OCI-LY3 (cell line): ENCODE results near the gene PARN.

Source experiments
- H2AFZ ChIP-seq: fragments of 200-600, 300-600 bp; shearing (Covaris generic); 2 replicates; pipeline ENCODE4 v1.6.0; 2014; ENCODE audit warnings: antibody characterized with exemption, low read depth, low read length
- H3K27ac ChIP-seq: fragments of 200-600, 300-600 bp; sonication (generic); 2 replicates; pipeline ENCODE4 v1.5.1; 2014; ENCODE audit warnings: mild to moderate bottlenecking, low read length, moderate library complexity, mixed read lengths
- H3K27me3 ChIP-seq: fragments of 200-600, 300-600 bp; sonication (generic); 2 replicates; pipeline ENCODE4 v1.6.1; 2014; ENCODE audit warnings: low read depth, low read length, mixed read lengths
- H3K36me3 ChIP-seq: fragments of 200-600, 300-600 bp; sonication (generic); replicated peaks from 2 replicates; pipeline ENCODE3; 2014; ENCODE audit warnings: low read depth, low read length, mixed read lengths
- H3K4me1 ChIP-seq: fragments of 300-600, 200-600 bp; sonication (generic); 2 replicates; pipeline ENCODE4 v1.6.1; 2014; ENCODE audit warnings: low read length, mixed read lengths
- H3K4me2 ChIP-seq: fragments of 200-600, 300-600 bp; sonication (generic); 2 replicates; pipeline ENCODE4 v1.6.1; 2014; ENCODE audit warnings: low read length, mixed read lengths
- H3K4me3 ChIP-seq: fragments of 300-600, 200-600 bp; sonication (generic); 2 replicates; pipeline ENCODE4 v1.5.1; 2014; ENCODE audit warnings: antibody characterized with exemption, mild to moderate bottlenecking, low read length, moderate library complexity
- H3K79me2 ChIP-seq: fragments of 300-600, 200-600 bp; shearing (Covaris generic); 2 replicates; pipeline ENCODE4 v1.6.1; 2014; ENCODE audit warnings: mild to moderate bottlenecking, low read length, mixed read lengths
- H3K9ac ChIP-seq: fragments of 300-600, 200-600 bp; shearing (Covaris generic); 2 replicates; pipeline ENCODE4 v1.6.0; 2014; ENCODE audit warnings: mild to moderate bottlenecking, low read length, moderate library complexity
- H3K9me3 ChIP-seq: fragments of 200-600, 300-600 bp; shearing (Covaris generic); 2 replicates; pipeline ENCODE4 v1.6.1; 2014; ENCODE audit warnings: low read length, mixed read lengths; ENCODE audit not compliant: insufficient read depth
- H4K20me1 ChIP-seq: fragments of 200-600, 300-600 bp; sonication (generic); 2 replicates; pipeline ENCODE4 v1.6.1; 2016; ENCODE audit warnings: low read length, mixed read lengths; ENCODE audit not compliant: insufficient read depth
- EZH2phosphoT487 ChIP-seq: fragments of 200-600 bp; shearing (Covaris generic); IDR thresholded peaks from 2 replicates; pipeline ENCODE4 v1.6.1; 2018; ENCODE audit warnings: antibody characterized with exemption, mixed run types, low read depth
- TF ChIP-seq, protein P1 (sequence below): fragments of 200-600, 300-600 bp; sonication (generic); IDR thresholded peaks from 2 replicates; pipeline ENCODE4 v1.5.1; 2014; ENCODE audit warnings: antibody characterized with exemption, low read length, low read depth

PARN gene

DNA sequence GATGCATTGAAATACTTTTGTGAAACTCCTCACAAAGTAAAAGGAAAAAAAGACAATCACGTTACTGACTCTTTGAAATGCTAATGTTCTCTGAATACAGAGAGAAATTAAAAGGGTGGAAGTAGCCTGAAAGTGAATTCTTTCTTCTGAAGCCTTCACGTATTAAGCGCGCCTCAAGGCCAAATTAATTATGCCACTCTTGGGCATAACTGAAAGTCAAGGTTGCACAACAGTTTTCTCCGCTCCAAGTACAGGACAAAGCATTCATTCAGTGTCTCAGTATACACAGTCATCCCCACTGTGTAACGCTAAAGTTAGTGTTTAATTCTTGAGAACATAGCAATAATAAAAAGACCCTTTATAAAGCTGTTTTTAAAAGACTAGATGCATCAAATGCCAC lies 21.5 kb downstream of the PARN start:
- Histone ChIP-seq H3K36me3 (peaks cover 46% of the 10 kb centered on the region), H3K27me3 (no peaks in the 10 kb centered on the region), H3K9ac (peak overlapping the region; percentile 18), H3K4me3 (peak overlapping the region; percentile 58), H3K4me1 (peaks cover 44% of the 10 kb centered on the region), H3K79me2 (peaks cover 4% of the 10 kb centered on the region; the same call in 1 of the 2 replicates), H3K9me3 (no peaks in the 10 kb centered on the region), H2AFZ (no peak overlapping the region), H3K4me2 (peak overlapping the region; percentile 70), H3K27ac (peak overlapping the region; percentile 82), H4K20me1 (peaks cover 6% of the 10 kb centered on the region; the same call in 1 of the 2 replicates)
- TF ChIP-seq EZH2phosphoT487, result no peak
- TF ChIP-seq, protein P1, sequence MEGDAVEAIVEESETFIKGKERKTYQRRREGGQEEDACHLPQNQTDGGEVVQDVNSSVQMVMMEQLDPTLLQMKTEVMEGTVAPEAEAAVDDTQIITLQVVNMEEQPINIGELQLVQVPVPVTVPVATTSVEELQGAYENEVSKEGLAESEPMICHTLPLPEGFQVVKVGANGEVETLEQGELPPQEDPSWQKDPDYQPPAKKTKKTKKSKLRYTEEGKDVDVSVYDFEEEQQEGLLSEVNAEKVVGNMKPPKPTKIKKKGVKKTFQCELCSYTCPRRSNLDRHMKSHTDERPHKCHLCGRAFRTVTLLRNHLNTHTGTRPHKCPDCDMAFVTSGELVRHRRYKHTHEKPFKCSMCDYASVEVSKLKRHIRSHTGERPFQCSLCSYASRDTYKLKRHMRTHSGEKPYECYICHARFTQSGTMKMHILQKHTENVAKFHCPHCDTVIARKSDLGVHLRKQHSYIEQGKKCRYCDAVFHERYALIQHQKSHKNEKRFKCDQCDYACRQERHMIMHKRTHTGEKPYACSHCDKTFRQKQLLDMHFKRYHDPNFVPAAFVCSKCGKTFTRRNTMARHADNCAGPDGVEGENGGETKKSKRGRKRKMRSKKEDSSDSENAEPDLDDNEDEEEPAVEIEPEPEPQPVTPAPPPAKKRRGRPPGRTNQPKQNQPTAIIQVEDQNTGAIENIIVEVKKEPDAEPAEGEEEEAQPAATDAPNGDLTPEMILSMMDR, result no peak

DNA sequence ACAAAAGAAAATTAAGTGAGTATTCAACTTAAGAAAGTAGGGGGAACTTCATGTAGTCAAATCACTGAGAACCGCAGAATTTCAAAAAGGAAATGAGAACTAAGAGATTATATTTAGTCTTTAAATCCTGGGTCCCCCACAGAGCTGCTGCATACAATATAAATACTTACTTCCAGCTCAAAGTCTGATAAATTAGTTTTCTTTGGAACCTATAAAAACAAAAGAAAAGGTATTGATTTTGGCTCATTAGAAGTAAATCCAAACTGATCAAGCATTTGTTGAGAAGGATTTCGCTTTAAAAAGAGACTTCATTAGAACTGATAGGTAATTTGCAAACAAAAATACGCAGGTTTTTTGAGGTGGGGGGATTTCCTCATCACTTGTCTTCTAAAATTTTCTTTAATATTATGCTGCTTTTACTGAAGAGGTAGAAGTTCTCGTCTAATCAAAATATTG lies 21.9 kb downstream of the PARN start:
- TF ChIP-seq, protein P1, result no peak
- TF ChIP-seq EZH2phosphoT487, result no peak
- H3K9me3 ChIP-seq, result no peaks in the 10 kb centered on the region
- peaks cover 6% of the 10 kb centered on the region; the same call in 1 of the 2 replicates for H4K20me1 ChIP-seq
- peaks cover 47% of the 10 kb centered on the region for H3K36me3 ChIP-seq
- H3K9ac ChIP-seq, result peak overlapping the region; percentile 18; the same call in 1 of the 2 replicates
- peak overlapping the region; percentile 58 for H3K4me3 ChIP-seq
- H3K27ac ChIP-seq, result peak overlapping the region; percentile 82
- H3K27me3 ChIP-seq, result no peaks in the 10 kb centered on the region
- H2AFZ ChIP-seq, result no peak overlapping the region
- H3K4me2 ChIP-seq, result peak overlapping the region; percentile 70
- peaks cover 4% of the 10 kb centered on the region; the same call in 1 of the 2 replicates for H3K79me2 ChIP-seq
- peaks cover 44% of the 10 kb centered on the region for H3K4me1 ChIP-seq

DNA sequence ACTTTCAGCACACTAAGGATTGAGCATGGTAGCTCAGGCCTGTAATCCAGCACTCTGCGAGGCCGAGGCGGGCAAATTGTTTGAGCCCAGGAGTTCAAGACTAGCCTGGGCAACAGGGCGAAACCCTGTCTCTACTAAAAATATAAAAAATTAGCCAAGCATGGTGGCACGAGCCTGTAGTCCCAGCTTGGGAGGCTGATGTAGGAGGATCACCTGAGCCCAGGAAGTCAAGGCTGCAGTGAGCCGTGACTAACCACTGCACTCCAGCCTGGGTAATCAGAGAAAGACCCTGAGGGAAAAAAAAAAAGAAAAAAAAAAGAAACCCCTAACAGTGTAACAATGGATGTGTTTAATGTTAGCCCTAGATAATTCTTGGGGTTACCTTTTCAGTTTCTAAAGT lies 24.0 kb downstream of the PARN start:
- H3K27ac ChIP-seq, result no peak overlapping the region
- peaks cover 51% of the 10 kb centered on the region for H3K36me3 ChIP-seq
- no peak overlapping the region for H2AFZ ChIP-seq
- H3K9me3 ChIP-seq, result no peaks in the 10 kb centered on the region
- H4K20me1 ChIP-seq, result peaks cover 6% of the 10 kb centered on the region; the same call in 1 of the 2 replicates
- H3K27me3 ChIP-seq, result no peaks in the 10 kb centered on the region
- TF ChIP-seq EZH2phosphoT487, result no peak
- TF ChIP-seq, protein P1, result no peak
- H3K9ac ChIP-seq, result no peak overlapping the region
- no peak overlapping the region for H3K4me3 ChIP-seq
- H3K4me1 ChIP-seq, result peaks cover 44% of the 10 kb centered on the region
- peak overlapping the region; percentile 12; the same call in 1 of the 2 replicates for H3K4me2 ChIP-seq
- H3K79me2 ChIP-seq, result peaks cover 4% of the 10 kb centered on the region; the same call in 1 of the 2 replicates

DNA sequence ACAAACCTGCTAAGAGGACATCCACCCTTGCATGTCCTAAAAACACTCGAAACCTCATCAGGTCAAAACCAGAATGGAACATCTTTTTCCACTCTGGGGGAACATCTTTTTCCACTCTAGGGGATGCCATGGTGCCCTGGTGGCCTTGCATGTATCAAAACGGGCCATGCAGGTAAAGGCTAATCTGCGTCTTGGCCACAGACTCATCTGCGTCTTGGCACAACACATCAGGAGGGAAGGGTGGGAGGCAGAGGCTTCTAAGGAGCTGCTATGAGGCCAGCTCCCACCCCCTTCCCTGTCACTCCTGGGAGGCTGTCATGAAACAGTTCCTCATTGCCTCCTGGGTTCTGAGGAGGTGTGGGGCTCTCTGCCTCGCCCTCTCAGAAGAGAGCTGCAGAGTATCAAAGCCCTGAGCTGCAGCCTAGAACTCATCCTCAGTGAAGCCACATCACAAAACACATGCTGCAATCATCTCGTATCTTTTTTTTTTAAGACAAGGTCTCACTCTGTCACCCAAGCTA lies 27.6 kb downstream of the PARN start:
- H3K36me3 ChIP-seq, result peaks cover 53% of the 10 kb centered on the region
- no peak overlapping the region for H3K4me2 ChIP-seq

More for the DNA sequence above, 27.6 kb downstream of the PARN start:
- TF ChIP-seq, protein P1, result no peak
- no peak for TF ChIP-seq EZH2phosphoT487
- Histone ChIP-seq H3K27me3 (no peaks in the 10 kb centered on the region), H3K79me2 (peaks cover 3% of the 10 kb centered on the region), H3K9ac (no peak overlapping the region), H3K4me3 (no peak overlapping the region), H3K9me3 (no peaks in the 10 kb centered on the region), H2AFZ (no peak overlapping the region), H3K27ac (no peak overlapping the region), H3K4me1 (peaks cover 20% of the 10 kb centered on the region), H4K20me1 (no peaks in the 10 kb centered on the region)
